Psoas muscle (tissue), 8 donors: Measurements from ENCODE around the gene MBD5. TPM values are rescaled to one million over a fixed set of nuclear protein-coding genes. Genes with fewer than 3 reads are reported as not detected.

ENCODE experiments used
- ATAC-seq, 4 donors: fragments of 200-7000 bp; cut with Tn5 transposase; one replicate each; pipeline ENCODE4 v1.9.1; 2020; ENCODE audit warnings: moderate library complexity in 3 of 4, mild to moderate bottlenecking in 2 of 4
- DNase-seq, 2 donors: peaks; one replicate each; pipeline ENCODE4 v3.0.0-alpha.2; 2020
- H3K27ac ChIP-seq: fragments of 200-600 bp; one replicate; pipeline ENCODE4 v1.8.0; 2022
- H3K27me3 ChIP-seq, 3 donors: fragments of 200-600 bp in 1 of 3; one replicate each; pipeline versions ENCODE4 v1.6.1 to v1.8.0; 2013 to 2022; ENCODE audit warnings: low read length in 2 of 3, mild to moderate bottlenecking in 2 of 3, moderate library complexity in 1 of 3; ENCODE audit not compliant: insufficient read depth in 3 of 3
- H3K36me3 ChIP-seq, 2 donors: fragments of 200-600 bp in 1 of 2; one replicate each; pipeline versions ENCODE4 v1.6.1 to v1.8.0; 2013 to 2022; ENCODE audit warnings: low read depth in 1 of 2, mild to moderate bottlenecking in 1 of 2, moderate library complexity in 1 of 2; ENCODE audit not compliant: insufficient read depth in 1 of 2
- H3K4me1 ChIP-seq: fragments of 200-600 bp; one replicate; pipeline ENCODE4 v1.8.0; 2022
- H3K4me3 ChIP-seq: fragments of 200-600 bp; one replicate; pipeline ENCODE4 v1.8.0; 2022; ENCODE audit warnings: mild to moderate bottlenecking
- H3K9me3 ChIP-seq: fragments of 200-600 bp; one replicate; pipeline ENCODE4 v1.8.0; 2022
- WGBS, 3 donors: extraction: QIAGEN DNeasy Blood & Tissue Kit; methylation state at CpG; one replicate each; pipeline versions ENCODE4 v1.1.6 to v1.1.7; 2013; 5-methylcytosine and 5-hydroxymethylcytosine counted together
- intact Hi-C, 2 donors: fragments of 100-400 bp; cut with DNase I; formaldehyde crosslinking; loops; one replicate each; pipeline versions ENCODE4 v1.11.0 to v1.14.2; 2022
- polyA plus RNA-seq, 3 donors: library from polyadenylated mRNA; stranded (reverse); fragments of 200-250 nt; gene quantifications; one replicate each; pipeline ENCODE4 v1.2.3, GENCODE V29; 2013
- total RNA-seq, 4 donors: library from RNA; stranded (reverse); fragmentation: NEBNext Ultra II Directional in 2 of 4; extraction: Animal tissue kit (Norgen Biotek cat#: 25700) in 2 of 4; gene quantifications; one replicate each; pipeline versions ENCODE4 v1.2.1 to v1.2.4, GENCODE V29; 2021 to 2023
- TF ChIP-seq, protein P1 (sequence below): fragments of 200-600 bp; IDR thresholded peaks from one replicate; pipeline ENCODE4 v1.8.0; 2022; ENCODE audit warnings: antibody characterized with exemption
- donor health status: healthy with polysubstance abuse.
- donor health status: DM: no; HTN: no; CAD: no; lungs with moderate emphysema.
- donor health status: Bipolar disorder and iron deficiency.
- donor health status: healthy.
- donor health status: DM: yes; HTN: yes; CAD: no.
- donor health status: DM: no; HTN: no; CAD: no.
- donor health status: DM: no; HTN: no; CAD: no.
- donor health status: DM: yes; HTN: yes; CAD: no.

The MBD5 gene
- total and polyA plus RNA-seq, 7 donors, result 3.2 to 36.5 (median 17.5) TPM

DNA sequence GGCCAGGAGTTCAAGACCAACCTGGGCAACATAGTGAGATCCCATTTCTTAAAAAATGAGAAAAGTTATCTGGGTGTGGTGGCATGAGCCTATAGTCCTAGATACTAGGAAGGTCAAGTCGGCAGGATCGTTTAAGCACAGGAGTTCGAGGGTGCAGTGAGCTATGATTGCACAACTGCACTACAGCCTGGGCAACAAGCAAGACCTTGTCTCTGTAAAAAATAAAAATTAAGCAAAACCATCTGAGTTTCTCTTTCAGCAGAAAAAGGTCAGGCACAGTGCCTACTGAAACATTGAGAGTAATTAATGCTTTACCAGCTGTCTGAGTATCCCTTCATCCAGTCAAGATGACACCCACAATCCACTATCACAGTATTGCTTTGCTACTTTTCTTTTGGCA, 258.3 kb downstream of the MBD5 start:
- WGBS, 3 donors, result 91 to 93% (median 92%) methylated on average over 3 of the region's 3 CpGs
- intact Hi-C loops, result no loop called here
- DNase-seq, result no peak
- H3K36me3 ChIP-seq, result no peaks in the 10 kb centered on the region
- H3K27me3 ChIP-seq, result no peaks in the 10 kb centered on the region
- no peaks in the 10 kb centered on the region for H3K4me1 ChIP-seq
- no peaks in the 10 kb centered on the region for H3K9me3 ChIP-seq
- H3K27ac ChIP-seq, result no peak overlapping the region
- no peak for ATAC-seq
- TF ChIP-seq, protein P1, sequence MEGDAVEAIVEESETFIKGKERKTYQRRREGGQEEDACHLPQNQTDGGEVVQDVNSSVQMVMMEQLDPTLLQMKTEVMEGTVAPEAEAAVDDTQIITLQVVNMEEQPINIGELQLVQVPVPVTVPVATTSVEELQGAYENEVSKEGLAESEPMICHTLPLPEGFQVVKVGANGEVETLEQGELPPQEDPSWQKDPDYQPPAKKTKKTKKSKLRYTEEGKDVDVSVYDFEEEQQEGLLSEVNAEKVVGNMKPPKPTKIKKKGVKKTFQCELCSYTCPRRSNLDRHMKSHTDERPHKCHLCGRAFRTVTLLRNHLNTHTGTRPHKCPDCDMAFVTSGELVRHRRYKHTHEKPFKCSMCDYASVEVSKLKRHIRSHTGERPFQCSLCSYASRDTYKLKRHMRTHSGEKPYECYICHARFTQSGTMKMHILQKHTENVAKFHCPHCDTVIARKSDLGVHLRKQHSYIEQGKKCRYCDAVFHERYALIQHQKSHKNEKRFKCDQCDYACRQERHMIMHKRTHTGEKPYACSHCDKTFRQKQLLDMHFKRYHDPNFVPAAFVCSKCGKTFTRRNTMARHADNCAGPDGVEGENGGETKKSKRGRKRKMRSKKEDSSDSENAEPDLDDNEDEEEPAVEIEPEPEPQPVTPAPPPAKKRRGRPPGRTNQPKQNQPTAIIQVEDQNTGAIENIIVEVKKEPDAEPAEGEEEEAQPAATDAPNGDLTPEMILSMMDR, result no peak
- no peak overlapping the region for H3K4me3 ChIP-seq

DNA sequence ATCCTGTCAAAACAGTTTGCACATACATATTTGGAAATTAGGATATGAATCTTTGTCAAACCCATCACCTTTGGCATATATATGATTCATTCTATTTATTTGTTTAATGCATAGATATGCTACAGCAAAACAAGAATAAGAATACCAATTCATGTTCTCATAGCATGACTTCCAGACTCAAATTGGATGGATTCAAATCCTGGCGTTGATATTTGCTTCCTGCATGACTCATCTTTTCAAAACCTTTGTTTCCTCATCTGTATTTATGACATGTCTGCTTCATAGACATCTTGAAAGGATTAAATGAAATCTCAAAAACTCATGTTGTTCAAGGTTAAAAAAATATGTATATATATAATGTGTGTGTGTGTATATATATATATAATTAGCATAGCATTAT, 261.3 kb downstream of the MBD5 start:
- no peak for ATAC-seq
- Histone ChIP-seq H3K27me3 (no peaks in the 10 kb centered on the region), H3K36me3 (no peaks in the 10 kb centered on the region), H3K4me3 (no peak overlapping the region), H3K4me1 (no peaks in the 10 kb centered on the region), H3K27ac (no peak overlapping the region), H3K9me3 (no peaks in the 10 kb centered on the region)
- DNase-seq, result no peak
- TF ChIP-seq, protein P1, result no peak
- intact Hi-C loops, result no loop called here
- WGBS, 3 donors, result 75 to 86% (median 82%) methylated on average over 1 of the region's 1 CpG

DNA sequence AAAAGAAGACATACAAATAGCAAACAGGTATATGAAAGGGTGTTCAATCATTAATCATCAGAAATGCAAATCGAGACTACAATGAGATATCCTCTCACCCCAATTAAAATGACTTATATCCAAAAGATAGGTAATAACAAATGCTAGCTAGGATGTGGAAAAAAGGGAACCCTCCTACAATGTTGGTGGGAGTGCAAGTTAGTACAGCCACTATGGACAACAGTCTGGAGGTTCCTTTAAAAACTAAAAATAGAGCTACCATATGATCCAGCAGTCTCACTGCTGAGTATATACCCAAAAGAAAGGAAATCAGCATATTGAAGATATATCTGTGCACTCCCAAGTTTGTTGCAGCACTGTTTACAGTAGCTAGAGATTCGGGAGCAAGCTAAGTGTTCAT, 271.5 kb downstream of the MBD5 start:
- WGBS, 3 donors, result 93 to 96% (median 95%) methylated on average over 2 of the region's 2 CpGs
- H3K4me3 ChIP-seq, result no peak overlapping the region
- H3K9me3 ChIP-seq, result no peaks in the 10 kb centered on the region
- H3K4me1 ChIP-seq, result no peaks in the 10 kb centered on the region
- H3K27me3 ChIP-seq, result no peaks in the 10 kb centered on the region
- TF ChIP-seq, protein P1, result no peak
- DNase-seq (no peak), ATAC-seq (no peak)
- no peak overlapping the region for H3K27ac ChIP-seq
- intact Hi-C loops, result no loop called here
- H3K36me3 ChIP-seq, result no peaks in the 10 kb centered on the region

DNA sequence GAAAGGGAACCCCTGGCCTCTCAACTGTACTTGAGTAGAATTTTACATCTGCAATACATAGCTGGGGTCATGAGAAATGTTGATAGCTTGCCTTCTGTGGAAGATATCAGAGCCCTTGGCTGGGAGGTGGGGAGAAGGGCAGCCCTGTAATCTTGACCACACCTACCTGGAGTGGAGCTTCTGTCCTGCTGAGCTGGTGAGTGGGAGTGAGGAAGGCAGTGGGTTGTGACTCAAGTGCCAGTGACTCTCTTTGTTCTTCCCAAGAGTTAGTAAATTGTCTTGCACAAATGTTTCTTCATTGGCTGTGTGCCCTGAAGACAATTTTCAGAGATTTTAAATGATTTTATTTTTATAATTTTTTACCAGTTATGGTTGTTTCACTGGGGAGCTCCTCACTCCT, 277.3 kb downstream of the MBD5 start:
- ATAC-seq, result no peak
- Histone ChIP-seq H3K27me3 (no peaks in the 10 kb centered on the region), H3K4me3 (no peak overlapping the region), H3K4me1 (no peaks in the 10 kb centered on the region), H3K36me3 (no peaks in the 10 kb centered on the region), H3K9me3 (no peaks in the 10 kb centered on the region), H3K27ac (no peak overlapping the region)
- intact Hi-C loops, result no loop called here
- no peak for DNase-seq
- TF ChIP-seq, protein P1, result no peak

DNA sequence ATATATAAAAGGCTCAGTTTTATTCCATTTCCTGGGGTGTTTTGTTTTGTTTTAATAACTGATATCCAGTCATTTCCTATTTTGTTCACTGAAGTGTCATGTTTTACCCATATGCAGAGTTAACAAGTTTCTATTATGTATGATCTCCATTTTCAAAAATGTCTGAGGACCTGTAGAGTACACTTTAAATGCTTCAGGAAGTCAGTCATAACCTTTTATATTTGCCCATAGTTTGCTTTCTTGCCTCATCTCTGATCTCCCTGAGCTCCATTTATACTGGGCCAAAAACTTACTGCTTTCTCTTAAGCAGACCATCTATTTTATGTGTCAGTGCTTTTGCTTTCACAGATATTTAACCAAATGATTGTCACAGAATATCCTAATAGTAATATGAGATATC, 278.7 kb downstream of the MBD5 start:
- TF ChIP-seq, protein P1, result no peak
- Histone ChIP-seq H3K36me3 (no peaks in the 10 kb centered on the region), H3K27me3 (no peaks in the 10 kb centered on the region), H3K4me1 (no peaks in the 10 kb centered on the region), H3K4me3 (no peak overlapping the region), H3K9me3 (no peaks in the 10 kb centered on the region), H3K27ac (no peak overlapping the region)
- intact Hi-C loops, result no loop called here
- DNase-seq, result no peak
- ATAC-seq, result no peak
